Amniotic epithelial cell (primary cell): ENCODE results near the gene DAW1.

Experiments used
- DNase-seq: peaks from one replicate; pipeline ENCODE4 v3.0.0-alpha.2; 2010; ENCODE audit warnings: low read depth

DAW1 gene

DNA sequence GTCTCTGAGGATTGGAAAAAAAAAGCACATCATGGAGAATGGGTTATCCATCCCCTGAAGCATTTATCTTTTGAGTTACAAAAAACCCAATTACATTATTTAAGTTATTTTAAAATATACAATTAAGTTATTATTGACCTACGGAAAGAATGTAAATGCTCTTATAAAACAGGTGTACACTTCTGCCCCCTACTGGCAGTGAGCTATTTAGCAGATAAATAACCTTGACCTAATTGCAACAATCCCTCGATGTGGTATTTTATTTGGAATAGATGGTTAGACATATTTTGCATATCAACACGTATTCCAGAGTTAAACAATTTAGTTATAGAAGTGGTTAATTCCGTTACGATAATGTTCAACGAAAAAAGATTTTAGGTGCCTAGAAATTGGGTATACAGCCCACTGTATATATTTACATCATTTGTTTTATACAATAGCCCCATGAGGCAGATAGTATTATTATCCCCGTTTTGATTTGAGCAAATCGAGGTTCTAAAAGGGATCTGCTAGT, 9.1 kb upstream of the DAW1 start:
- peak; percentile 73 for DNase-seq

GRCh38 chr2:227862741-227863588, 8.5 kb upstream of the DAW1 start:
- peak; percentile 95 for DNase-seq

DNA sequence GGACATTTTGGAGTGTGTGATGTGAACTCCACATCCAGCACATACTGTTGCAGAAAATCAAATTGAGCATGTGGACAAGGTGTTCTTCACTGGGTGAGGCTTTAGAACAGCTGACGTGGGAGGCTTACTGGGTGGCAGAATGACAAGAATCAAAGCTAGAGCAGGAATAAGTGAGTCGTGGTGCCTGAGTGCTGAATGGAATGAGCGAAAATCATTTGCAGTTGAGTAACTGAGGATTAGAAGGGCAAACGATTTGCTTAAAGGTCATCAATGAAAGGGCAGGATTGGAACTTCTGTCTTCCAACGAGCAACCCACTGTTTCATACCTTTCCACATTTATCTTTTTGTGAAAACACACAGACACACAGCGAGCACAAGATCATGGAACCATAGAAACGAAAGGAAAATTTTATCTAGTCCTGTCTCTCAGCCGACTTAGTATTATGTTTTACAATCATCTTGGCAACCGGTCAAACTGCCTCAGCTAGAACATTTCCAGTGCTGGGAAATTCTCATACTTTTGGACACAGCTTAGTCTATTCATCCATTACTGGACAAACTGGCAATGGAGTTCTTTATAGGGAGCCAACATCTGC, 7.2 kb upstream of the DAW1 start:
- peak; percentile 94 for DNase-seq

DNA sequence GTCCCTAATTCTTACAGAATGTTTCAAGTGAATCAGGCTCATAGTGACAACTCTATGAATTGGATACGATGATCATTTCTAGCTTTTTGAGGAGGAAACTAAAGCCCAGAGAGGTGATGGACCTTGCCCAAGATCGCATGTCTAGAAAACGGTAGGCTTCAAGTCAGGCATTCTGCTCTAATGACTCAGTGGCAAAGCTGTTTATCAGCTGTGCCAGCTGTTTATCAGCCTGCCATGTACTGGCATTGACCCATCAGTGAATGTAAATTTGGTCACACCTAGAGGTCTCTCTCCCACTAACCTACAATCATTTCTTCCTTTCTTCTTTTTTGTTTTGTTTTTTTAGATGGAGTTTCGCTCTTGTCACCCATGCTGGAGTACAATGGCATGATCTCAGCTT, 6.1 kb upstream of the DAW1 start:
- DNase-seq: peak; percentile 29

DNA sequence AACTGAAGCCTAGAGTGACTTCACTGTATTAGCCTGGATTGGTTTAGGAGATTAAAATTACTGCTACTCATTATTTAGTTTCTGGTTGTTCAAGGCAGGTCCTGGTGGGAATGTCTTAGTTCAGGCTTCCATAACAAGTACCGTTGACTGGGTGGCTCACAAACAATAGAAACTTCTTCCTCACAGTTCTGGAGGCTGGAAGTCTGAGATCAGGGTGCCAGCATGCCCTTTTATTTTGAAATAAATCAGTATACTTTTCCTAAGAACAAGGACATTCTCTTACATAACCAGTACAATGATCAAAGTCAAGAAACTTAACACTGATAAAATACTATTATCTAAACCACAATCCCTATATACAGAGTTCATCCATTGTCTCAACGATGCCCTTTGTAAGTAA, 4.0 kb upstream of the DAW1 start:
- no peak for DNase-seq

DNA sequence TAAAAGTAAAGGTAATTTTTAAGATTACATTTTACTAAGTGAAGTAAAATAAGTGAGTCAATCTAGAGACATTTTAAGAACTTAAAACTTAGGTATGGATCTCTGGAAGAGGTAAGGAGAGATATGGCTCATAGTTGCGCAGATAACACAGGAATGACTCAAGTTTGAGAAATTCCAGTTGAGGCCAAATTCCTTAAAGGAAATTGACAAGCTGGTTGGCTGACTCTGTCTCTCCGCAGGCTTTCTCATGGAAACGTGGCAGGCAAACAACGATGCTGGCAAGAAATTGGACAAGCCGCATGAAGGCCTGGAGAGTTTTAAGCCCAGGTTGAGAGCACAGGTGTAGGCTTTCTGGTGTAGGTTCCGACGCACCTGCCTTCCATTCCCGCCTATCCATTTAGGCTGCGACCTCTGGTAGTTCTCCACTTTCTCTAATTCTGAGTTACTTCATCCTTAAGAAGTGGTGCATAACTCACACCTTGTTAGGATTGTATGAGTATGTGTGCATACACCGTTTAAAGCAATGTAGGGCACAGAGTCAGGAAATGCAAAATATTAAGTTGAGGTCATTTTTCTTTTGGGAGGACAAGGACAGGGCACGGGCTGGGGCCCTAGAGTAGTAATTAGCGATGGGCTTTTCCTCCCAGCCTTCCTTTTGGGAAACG, 589 bp upstream of the DAW1 start:
- peak; percentile 96 for DNase-seq

GRCh38 chr2:227872676-227873075, 1.2 kb downstream of the DAW1 start:
- no peak for DNase-seq

DNA sequence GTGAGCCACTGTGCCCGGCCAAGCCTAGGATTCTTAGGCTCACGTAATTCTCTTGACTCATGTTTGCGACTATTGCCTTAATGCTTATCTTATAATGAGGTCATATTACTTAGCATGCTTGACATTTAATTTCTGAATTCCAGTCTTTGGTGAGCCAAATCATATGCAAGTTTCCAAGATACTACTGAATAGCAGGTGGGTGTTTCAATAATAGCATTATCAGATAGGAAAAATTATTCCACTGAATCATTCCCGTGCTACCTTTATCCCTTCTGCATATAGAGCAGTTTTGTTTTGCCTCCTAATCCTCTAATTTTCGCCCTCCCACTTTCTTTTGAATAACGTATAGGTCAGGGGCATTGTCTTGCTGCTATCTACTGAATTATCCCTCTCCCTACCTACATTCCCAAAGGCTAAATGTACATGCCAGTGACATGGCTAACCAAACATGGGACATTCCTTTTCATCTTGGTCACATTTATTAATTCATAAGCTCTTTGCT, 4.9 kb downstream of the DAW1 start:
- DNase-seq: peak; percentile 84

GRCh38 chr2:227877421-227878310, 6.2 kb downstream of the DAW1 start:
- peak; percentile 47 for DNase-seq

GRCh38 chr2:227880460-227880859, 9.0 kb downstream of the DAW1 start:
- peak; percentile 55 for DNase-seq

DNA sequence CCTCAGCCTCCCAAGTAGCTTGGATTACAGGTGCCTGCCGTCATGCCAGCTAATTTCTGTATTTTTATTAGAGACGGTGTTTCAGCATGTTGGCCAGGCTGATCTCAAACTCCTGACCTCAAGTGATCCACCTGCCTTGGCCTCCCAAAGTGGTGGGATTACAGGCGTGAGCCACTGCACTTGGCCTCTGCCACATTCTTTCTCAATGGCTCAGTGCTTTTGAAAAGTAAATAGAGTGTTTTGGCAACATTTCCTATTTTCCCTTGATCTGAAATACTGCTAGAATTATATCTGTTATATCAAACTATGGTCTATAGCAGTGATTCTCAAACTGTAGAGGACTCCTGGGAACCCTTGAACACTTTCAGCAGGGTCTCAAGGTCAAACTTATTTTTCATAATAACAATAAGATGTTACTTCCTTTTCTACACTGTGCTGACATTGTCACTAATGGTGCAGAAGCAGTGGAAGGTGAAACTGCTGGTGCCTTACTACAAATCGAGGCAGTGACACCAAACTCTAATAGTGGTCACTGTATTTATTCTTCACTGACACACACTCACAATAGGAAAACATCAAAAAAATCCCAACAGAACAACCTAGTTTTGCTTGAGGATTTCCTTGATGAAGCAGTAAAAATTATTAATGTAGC, 10.6 kb downstream of the DAW1 start:
- DNase-seq: peak; percentile 42

DNA sequence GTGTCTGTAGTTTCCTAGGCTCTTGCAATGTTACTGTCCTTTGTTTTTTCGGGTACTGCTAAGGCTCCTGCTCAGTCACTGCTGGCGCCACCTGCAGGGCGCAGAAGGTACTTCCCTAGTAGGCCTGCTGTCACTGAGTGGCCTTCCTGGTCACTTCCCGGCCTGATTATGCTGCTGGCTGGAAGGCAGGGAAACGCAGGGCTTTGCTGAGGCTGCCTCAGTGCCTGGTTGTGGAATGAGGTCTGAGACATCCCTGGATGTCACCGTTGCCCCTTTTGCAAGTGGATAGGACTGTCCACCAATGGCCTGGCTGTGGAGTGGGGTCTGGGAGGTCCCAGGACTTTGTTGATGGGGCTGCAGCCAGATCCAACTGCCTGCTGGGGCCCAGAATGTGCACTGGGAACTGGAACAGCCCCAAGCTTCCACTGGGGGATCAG, 13.1 kb downstream of the DAW1 start:
- DNase-seq: peak; percentile 66

DNA sequence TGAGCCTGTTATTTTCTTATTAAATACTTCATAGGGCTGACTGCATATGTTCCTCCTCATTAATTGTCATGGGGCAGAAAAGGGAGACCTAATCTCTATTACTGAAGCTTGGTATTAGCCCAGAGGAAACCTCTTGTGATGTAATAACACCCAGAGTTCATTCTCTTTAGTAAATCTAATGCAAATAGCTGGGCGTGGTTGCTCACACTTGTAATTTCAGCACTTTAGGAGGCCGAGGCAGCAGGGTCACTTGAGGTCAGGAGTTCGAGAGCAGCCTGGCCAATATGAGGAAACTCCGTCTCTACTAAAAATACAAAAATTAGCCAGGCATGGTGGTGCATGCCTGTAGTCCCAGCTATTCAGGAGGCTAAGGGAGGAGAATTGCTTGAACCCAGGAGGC, 14.7 kb downstream of the DAW1 start:
- no peak for DNase-seq

GRCh38 chr2:227888289-227888688, 16.9 kb downstream of the DAW1 start:
- no peak for DNase-seq

- no peak for DNase-seq
Observed at GRCh38 chr2:227889336-227889735, 17.9 kb downstream of the DAW1 start.

DNA sequence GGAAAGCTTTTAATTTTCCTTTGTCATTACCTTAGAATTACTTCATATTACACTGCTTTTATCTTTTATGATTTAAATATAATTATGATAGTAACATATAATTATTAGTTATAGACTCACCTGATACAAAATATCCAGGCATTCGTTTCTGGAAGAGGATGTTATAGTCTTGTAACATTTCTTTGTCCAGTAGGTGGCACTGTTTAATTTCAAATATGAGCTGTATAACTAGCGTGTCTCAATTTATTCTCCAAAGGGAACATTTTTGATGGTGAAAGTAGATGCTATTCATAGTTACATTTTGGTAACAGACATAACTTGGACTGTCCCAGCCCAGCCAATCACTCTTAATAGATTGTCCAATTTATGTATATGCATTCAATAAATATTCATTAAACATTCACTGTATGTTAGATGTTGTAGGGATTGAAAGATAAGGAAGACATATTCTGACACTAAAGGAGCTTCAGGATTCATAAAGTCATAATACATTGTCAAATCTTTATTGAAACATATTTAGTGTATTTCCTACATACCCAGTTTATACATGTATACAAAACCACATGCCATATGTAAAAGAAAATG, 19.2 kb downstream of the DAW1 start:
- peak; percentile 52 for DNase-seq

- no peak for DNase-seq
Observed at GRCh38 chr2:227891673-227892072, 20.2 kb downstream of the DAW1 start.

GRCh38 chr2:227903381-227903780, 31.9 kb downstream of the DAW1 start:
- no peak for DNase-seq

DNA sequence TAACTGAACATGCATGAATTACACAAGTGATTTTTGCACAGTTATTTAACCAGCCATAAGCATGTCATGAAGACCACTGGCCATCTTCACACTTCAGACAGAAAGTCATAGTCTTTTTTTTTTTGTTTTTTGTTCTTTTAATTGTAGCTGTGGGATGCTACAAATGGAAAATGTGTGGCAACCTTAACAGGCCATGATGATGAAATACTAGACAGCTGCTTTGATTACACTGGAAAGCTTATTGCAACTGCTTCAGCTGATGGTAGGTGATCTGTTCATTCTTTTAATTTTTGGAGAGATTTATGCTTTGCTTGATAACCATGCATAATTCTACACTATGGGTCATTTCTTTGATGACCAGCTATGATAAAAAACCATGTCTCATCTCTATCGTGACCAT, 35.6 kb downstream of the DAW1 start:
- DNase-seq: peak; percentile 60

DNA sequence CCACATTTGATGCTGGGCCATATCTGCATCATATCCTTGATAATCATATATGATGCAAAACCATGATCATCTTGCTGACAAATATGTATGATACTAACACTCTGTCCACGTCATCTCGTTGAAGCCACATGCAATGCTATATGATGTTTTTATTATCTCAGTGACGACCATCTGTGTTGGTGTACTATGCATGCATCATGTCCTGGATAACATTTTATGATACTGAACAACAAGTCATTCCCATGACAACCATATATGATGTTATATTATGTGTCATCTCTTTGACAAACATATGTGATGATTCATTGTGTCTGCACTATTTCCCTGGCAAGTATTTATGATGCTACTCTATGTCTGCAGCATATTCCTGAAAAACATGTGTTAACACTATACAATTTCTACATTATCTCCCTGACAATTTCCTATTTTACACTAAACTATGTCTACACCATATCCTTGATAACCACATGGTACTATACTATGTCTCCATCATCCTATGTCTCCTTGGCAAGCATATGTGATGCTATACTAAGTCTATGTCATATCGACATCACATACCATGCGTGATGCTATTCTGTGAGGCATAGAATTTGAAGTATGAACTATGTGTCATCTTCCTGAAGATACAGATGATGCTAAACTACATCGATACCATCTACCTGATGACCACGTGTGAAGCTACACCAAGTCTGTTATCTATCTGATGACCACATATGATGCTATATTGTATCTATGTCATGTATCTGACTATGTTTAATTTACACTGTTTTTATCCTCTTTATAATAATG, 37.0 kb downstream of the DAW1 start:
- DNase-seq: peak; percentile 31
